ENCODE results near the gene BTC. TPM values are rescaled to one million over a fixed set of nuclear protein-coding genes. Genes with fewer than 3 reads are reported as not detected.
"Not testable (repeated sequence)": the region's sequence is repeated elsewhere in the genome, so short reads cannot be mapped to it uniquely, and the experiment has no call there.

Gene BTC
- 0.03 and 0.14 TPM in 2 replicates for total RNA-seq (2014; rRNA removed; shearing (Covaris generic))

DNA sequence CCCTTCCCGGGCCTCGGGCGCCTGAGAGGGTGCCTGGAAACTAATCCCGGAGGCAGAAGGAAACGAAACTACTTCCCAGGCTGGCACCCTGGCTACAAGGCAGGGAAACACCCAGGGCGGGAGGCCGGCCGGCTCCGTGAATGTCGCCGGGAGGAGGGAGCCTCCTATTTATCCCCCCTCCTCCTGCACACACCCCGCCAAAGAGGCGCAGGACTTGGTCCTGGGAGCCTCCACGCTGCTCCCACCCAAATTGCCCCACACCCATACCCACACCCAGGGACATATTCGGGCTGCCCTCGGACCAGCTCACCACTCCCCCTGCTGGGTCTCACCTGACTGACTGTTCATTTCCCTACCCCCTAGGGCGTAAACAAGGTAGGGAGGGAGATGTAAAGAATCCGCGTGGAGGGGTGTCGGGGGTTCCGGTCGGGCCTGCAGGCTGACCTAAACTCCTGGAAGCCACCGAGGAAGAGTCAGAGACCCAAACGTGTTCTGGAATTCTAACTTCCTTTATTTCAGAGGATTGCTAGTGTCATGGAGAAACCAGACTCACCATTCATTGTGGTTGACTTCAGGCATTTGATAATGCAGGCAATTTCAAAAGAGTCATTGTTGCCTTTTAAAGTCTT lies at the start of gene BTC:
TSS of gene BTC (minus strand) at position 142 of the 629 bp plus-strand sequence. CDS start 198 bp downstream, outside the sequence.
- peak; percentile 4 for DNase-seq (ENCODE audit: low spot score)

DNA sequence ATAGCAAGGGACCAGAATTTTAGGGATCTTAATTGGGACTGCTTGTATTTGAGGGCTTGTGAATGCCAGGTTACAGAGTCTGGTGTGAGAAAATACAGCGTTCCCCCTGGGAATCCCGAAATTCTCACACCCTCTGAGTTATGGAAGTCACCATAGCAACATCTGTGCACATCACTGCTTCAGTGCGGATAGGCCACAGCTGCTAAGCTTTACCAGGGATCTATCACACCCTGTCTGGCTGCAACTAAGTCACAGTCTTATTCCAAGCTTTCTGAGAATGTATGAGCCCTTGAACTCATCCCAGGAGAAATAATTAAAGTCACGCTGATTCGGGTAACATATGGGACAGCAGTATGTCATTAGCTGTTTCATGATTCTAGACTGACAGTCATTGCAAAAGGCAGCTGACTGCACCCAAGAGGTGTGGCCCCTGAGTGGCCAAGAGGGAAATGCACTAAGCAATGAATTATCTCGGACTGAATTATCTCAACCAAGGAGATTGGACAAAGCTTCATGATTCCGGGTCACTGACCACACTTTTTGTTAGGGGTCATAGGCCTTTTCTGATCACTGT lies 46.7 kb upstream of the BTC start:
- no peak for DNase-seq (ENCODE audit: low spot score)

DNA sequence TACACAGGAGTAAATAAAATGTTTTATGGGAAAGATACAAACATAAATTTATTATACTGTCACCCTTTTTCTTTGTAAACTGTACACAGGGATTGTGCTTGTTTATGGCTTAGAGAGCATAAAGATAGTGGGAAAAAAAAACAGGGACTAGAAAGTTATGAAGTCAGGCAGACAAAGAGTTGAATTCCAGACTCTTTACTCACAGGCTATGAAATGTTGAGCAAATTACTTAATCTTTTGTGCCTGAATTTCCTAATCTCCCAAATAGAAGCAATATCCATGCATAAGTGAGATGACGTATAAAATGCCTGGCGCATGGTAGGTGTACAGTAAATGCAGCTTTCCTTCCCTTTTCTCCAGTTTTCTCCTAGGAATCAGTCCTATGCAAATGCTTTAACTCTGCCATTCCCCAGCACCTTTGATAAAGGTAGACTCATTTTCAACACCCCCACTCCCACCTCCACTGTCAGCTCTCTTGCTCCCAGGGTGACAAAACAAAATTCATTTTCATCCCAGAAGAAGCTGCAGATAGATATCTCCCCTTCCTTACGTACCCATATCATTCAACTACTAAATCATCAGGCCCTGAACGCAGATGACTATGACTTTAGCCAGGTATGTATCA lies 44.5 kb upstream of the BTC start:
- DNase-seq (ENCODE audit: low spot score) = peak; percentile 1

- no peak for DNase-seq (ENCODE audit: low spot score)
Observed at GRCh38 chr4:74830928-74831327, 36.6 kb upstream of the BTC start.

- no peak for DNase-seq (ENCODE audit: low spot score)
Observed at GRCh38 chr4:74823194-74823593, 28.9 kb upstream of the BTC start.

- no peak for DNase-seq (ENCODE audit: low spot score)
Observed at GRCh38 chr4:74822603-74823002, 28.3 kb upstream of the BTC start.

- no peak for DNase-seq (ENCODE audit: low spot score)
Observed at GRCh38 chr4:74821541-74821940, 27.2 kb upstream of the BTC start.

- no peak for DNase-seq (ENCODE audit: low spot score)
Observed at GRCh38 chr4:74814052-74814451, 19.7 kb upstream of the BTC start.

DNA sequence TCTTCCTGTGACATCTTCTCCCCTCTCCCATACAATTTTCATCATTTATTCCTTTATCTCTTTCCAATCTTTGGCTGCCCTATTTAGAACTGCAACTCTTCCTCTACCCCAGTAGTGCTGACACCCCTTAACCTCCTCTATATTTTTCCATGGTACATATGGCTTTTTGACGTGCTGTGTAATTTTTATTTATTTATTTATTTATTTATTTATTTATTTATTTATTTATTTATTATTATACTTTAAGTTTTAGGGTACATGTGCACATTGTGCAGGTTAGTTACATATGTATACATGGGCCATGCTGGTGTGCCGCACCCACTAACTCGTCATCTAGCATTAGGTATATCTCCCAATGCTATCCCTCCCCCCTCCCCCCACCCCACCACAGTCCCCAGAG lies 17.7 kb upstream of the BTC start:
- not testable (repeated sequence) for DNase-seq (ENCODE audit: low spot score)

GRCh38 chr4:74805601-74806000 lies 11.3 kb upstream of the BTC start:
- peak; percentile 16 for DNase-seq (ENCODE audit: low spot score)

GRCh38 chr4:74800310-74800709 lies 6.0 kb upstream of the BTC start:
- DNase-seq (ENCODE audit: low spot score) = no peak

- no peak for DNase-seq (ENCODE audit: low spot score)
Observed at GRCh38 chr4:74796631-74797030, 2.3 kb upstream of the BTC start.

DNA sequence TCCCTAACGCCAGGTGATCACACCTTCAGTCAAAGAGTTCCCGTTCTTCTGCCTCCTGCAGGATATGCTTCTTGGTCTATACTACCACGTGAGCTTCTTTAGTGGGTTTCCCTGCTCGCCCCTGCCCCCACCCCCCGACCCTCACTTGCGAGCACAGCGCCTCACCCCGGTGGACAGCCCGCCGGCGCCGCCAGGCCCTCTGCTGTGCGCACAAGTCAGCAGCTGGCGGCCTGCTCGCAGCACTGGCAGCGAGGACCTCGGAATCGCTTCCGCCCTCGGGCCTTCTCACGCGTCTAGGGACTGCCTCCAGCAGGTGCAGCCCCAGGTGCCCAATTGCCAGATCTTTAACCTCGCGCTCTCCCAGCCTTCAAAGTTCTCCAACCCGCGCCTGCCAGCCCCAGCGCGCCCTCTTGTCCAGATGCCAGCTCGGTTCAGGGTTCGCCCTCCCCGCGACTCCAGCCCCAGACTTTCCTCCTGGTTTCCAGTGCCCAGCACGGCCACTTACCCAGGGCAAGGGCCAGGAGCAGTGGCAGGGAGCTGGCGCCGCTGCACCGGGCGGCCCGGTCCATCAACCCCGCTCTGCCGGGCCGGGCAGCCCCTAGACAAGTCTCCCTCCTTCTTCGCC lies 454 bp downstream of the BTC start:
- no peak for DNase-seq (ENCODE audit: low spot score)

- DNase-seq (ENCODE audit: low spot score) = no peak
Observed at GRCh38 chr4:74790652-74791051, 3.7 kb downstream of the BTC start.

DNA sequence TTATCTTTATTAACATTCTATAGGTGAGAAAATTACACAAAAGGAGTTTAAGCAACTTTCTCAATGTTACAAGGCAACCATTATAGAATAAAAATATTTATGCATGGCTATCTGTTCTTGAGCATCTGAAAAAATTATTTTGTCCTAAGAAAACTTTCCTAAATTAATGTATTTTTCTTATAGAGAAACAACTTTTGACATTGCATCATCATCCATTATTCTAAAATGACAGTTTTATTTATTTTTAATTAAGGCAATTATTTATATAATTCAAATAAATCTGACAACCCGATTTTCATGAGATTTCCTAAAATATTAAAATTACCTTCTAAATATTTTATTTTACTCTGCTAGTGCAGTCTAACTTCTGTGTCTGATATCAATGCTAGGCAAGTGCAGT lies 4.8 kb downstream of the BTC start:
- DNase-seq (ENCODE audit: low spot score) = no peak

DNA sequence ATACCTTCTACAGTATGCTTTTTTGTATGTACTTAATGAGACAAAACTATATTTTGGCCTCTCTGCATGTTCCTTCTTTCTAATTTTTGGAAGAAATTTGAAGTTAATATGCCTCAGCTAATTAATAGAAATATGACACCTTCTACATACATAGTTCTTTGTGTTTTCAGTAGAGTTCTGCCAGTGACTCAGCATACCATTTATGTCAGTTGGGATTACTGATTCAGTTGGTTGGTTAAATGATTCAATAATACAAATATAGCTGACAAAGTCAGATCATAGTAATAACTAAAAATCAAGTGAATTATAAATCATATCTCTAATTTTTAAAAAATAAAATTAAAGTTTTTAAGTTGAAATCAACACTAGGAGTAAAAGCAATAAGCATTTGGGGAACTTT lies 16.8 kb downstream of the BTC start:
- DNase-seq (ENCODE audit: low spot score) = no peak

- no peak for DNase-seq (ENCODE audit: low spot score)
Observed at GRCh38 chr4:74772783-74773182, 21.5 kb downstream of the BTC start.

DNA sequence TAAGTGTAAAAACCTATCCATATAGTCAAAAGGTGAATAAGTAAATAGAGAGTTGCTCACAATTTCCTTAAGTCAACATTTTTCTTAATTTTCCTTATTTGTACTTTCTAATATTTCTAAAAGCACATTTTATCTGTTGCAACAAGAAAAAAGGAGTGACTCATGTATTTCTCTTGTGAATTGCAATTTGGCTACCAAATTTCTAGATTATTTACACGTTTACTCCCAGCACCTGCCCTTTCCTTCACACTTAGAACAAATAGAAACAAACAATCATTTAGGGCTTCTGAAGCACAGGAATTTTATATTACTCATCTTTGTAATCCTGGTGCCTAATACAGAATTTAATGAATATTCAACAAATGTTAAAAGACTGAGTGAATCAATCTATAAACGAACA lies 22.2 kb downstream of the BTC start:
- DNase-seq (ENCODE audit: low spot score) = no peak

DNA sequence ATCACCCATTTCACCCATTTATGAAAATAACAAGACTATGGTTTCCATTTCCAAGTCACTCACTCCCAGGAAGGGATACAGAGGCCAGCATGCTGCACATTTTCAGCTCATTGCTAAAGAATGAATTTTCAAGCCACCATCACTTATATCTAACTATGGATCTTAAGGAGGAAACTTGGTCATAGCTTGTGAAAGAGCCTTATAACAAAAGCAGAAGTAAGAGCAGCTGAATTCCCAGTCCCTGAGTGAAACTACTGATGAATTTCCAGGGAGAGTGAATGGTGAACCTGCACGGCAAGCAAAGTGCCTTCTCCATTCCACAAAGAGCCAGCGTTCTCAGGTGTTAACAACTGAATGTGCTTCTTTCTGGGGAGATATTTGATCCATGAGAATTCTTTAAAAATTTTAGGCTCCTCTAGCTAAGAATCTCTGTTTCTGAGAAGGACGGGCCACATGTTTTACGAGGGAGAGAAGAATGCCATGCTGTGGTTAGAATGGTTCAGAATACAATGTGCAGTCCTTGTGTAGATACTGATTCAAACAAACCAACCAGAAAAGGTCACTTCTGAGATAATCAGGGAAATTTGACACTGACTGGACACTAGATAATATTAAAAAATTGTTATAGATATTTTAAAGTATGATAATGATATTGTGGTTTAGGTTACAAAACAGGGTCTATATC lies 24.0 kb downstream of the BTC start:
- DNase-seq (ENCODE audit: low spot score) = no peak

DNA sequence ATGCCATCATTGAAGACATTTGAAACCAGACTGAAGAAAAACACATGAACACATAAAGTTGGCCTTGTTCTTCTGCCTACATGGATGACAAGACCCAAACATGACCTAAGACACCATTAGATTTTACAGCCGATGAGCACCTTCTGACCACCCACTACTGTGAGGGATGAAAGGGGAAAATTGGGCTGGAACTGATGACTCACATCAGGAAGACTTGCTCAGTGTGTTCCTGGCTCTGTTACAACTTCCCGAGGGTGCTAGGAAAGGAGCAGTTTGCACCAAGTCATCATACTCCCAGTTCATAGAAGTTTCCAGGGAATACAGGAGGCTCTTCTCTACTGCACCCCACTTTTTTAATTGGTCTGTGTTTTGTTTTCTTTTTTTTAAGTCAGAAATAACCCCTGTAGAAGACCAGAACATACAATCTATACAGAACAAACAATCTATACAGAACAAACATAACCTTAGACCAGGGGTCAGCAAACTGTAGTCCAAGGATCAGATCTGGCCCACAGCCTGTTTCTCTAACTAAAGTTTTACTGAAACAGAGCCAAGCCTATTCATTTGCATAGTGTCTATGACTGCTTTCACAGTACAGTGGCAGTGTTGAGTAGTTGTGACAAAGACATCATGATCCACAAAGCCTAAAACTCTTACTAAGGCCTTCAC lies 25.3 kb downstream of the BTC start:
- DNase-seq (ENCODE audit: low spot score) = peak; percentile 21

DNA sequence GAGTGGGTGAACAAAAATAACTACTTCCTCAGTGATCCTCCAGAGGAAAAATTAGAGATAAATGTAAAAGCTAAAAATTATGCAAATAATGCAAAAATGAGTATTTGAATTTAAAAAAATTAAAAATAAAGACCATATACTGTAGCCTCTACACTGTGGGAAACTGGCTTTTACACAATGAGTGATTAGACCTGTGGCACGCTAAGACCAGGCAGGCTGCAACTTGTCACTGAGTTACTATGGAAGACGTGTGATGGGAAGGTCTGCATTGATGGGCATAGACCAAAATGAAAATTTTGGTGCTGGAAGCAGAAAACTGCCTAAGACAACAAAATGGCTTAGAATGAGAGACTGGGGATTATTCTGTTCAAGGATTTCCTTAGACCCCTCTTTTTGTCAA lies 30.2 kb downstream of the BTC start:
- no peak for DNase-seq (ENCODE audit: low spot score)

All from A172 (cell line).